ENCODE data around the gene SUCO.

Gene SUCO

DNA sequence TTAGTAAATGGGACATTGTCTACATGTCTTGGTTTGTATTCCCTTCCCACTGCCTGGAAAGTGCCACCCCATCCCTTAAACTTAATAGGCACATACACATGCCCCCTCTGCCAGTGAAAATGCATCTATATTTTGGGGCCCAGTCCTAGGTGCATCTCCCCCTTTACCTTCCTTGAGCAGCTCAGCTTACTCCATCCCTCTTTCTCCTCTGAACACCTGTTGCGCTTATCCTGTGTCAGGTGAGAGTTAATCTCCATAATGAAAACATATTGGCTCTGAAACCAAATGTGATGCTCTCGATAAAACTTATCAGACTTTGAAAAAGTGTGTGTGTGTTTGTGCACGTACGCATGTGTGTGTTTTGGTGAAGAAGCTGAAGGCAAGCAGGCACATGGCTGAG is 15.4 kb upstream of the SUCO start:
- no peak for DNase-seq

DNA sequence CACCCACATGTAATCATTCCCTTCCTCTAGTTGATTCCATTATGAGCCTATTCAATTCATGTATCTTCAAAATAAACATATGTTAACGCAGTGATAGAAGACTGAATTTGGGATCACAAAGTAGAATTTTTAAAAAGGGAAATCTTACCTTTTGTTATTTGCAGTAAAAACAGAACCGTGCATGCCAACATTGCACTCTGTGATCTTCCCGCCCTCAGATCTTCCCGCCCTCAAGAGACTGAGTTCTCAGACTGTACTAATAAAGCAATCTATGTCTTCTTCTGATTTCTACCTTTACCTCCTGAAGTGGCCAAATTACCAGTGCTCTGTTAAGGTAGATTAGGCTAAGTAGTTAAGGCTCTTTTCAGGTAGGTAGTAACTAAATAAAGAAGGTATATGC is 3.6 kb upstream of the SUCO start:
- DNase-seq: no peak

DNA sequence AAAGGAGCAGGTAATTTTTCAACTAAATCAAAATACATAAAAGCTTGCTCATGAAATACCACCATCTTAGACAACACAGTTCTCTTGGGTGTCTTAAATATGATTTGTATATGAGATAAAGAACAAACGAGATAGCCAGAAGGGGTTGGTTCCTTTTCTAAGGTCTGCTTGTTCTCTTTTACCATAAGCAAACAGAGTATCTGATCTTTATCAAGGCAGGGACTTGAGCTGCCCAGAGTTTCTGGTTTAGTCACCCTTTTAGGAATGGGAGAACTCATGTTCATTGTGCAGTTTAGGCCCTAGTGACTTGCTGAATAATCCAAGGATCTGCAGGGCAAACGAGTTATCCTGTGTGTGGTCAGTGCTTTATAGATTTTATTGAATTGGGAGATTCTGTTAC is 3.0 kb upstream of the SUCO start:
- no peak for DNase-seq

DNA sequence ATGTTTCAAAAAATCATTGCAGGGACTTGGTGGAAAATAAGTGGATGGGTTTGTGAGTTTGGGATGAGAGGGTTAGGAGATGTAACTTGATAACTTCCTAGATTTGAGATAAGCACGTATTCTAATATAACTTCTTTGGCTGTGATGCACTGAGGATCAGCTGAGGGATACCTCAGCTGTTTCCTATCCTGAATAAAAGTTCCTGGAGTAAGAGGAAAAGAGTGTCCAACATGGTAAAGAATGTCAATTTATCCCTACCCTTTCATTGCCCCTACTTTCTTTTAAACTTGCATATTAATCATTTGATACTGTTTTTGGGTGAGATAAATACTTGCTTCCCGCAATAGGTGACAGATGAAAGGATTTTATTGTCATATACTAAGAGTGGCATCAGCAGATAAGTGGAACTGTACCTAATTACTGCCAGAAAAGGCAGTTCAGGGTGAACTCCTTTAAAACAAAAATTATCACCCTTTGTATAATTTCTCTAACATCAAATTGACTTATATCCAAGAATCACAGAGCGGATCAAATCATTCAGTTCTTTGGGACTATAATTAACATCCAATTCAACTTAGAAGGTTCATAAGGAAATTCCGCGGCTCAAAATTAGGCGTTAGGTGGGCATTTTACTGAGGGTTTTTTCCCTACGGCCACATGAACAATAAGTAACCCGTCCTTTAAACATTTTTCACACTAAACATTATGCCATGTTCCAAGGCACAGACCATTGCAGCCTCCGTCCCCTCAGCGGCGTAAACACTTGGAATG is 1.4 kb upstream of the SUCO start:
- DNase-seq: no peak

DNA sequence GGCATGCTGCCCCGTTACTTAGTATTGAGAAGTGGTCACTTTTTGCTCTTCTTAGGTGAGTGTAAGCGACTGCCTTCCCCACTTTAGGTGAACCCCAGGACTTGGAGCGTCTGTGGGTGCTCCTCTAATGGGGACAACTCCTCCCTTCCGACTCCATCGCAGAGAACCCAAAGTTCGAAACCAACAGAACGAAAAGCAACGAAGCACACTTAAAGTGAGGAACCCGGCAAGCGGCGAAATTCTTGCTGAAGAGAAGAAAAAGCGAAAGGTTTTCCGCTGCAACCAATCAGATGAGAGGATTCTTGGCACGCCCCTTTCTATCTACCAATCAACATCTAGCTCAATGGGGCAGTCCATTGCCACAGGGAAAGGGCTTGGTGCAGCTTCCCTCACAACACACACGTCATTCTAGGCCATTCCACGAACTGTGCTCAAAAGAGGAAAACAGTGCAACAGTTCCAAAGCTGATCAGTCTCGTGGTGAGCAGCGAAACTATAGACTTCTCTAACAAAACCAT is 709 bp upstream of the SUCO start:
- DNase-seq: peak; percentile 89 to 92

DNA sequence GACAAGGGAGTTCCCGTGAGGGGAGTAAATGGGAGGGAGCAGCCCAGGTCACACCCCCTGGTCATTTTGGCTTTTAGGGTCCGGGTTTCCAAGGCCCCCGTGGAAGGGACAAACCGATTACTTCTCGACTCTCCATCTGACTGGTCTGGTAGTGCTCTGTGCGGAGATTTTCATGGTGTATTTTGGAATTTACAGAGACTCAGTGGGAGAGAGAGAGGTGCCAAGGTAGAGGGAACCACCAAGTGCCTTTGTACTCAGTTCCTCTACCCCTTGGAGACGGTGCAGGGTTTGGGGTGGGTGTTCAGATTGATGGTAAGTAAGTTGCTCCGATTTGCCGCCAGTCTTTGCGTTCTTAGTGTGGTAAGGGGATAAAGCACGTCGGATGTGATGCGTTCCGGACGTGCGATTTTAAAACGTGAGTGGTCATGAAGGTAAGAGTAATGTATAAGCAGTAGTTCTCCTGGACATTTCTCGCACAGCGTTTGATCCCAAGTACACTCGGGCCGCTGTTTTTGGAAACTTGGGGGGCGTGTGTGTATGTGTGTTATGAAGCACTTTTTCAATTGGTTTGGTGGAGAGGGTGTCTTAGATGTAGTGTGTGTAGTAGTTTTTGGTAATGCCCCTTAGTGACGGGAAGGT is 682 bp downstream of the SUCO start:
- DNase-seq: peak; percentile 42 to 53

DNA sequence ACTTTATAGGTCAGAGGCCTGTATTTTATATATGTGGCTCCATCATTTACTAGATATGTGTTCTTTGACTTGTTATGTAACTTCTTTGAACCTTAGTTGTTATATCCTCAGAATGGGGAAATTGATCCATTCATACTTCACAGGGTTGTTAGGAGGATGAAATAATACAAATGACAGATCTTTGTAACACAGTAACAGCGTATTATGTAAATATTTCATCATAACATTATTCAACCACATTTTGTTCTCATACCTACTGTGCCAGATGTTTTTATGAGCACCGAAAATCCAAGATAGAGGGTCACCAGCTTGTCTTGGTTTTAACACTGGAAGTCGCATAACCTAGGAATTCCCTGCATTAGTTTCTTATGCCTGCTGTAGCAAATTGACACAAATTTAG is 3.3 kb downstream of the SUCO start:
- DNase-seq: no peak

DNA sequence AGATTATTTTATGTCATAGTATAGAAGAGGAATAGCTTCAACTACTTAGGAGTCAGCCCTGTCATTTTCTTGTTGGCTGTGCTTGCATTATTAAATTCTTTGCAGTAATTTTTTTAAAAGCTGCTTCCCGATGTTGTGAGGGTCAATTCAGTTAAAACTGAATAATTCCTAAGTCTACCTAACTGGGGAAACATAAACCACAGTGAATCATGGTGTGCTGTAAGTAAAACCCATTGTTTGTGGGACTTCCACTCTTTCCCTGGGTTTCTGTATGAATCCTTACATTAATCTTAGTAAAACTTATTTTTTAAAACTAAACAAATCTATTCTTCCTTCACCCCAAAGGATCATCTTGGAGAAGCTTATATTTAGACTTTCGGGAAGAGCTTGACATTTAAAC is 4.4 kb downstream of the SUCO start:
- no peak for DNase-seq

DNA sequence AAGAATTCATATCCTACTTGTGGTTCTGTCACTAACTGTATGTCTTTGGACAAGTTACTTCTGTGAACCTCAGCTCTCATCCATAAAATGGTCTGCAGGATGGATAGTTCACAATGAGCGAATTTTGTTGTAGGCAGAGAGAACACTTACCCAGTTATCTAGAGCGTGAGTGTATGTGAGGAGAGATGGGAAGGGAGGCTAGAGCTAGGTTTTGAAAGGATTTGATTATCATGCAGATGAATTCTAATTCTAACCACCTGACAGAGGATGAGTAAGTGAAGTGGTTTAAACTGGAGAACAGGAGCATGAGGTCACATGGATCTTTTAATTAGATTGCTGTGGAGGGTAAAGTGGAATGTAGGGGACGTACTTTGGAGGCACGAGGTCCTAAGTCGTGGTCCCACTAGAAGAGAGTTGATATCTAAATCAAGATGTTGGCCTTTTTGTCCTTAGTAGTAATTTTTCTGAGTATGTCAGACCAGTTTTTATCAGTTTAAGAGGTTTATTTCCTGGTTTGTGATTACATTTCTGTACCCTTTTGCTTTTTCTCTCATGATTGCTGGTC is 5.0 kb downstream of the SUCO start:
- DNase-seq: no peak

DNA sequence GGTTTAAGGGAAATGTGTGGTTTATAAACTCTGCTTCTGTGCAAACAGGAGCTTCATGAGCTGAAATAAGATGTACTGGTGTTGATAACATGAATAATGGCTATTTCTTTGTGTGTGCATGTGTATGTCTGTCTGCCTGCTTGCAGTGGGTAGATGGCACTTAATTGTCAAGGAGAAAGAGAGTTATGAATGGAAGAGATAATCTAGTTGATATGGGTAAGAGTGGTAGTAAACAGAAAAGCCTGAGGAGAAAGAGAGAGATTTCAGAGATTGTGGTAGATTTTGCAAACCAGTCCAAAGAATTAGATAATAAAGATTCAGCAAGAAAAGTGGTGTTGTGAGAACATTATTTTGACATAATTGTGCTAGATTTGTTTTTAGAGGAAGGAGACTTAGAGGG is 7.7 kb downstream of the SUCO start:
- DNase-seq: no peak

DNA sequence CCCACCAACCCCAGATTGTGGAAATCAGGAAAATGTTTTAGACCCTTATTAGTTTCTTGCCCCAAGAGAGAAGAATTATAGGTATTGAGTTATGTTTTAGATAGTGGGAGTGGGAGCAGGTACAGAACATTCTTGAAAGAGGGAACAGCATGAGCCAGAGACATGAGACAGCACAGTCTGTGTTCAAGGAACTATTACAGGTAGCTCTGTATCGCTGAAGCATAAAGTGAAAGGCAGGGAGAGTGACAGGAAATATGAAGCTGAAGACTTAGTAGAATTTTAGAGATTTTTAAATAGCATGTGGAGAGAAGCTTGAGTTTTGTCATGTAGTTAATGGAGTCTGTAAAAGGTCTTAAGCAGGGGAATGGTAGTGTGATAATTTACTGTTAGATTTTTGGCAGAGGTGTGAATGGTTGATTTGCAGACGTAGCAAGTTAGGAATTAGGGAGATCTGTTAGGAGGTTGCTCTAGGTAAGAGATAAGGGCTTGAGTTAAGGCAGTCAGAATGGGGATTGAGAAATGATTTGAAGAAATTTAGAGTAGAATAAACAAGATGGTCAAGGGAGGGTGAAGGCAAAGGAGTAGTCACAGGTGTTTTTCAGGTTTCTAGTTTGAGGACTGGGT is 11.6 kb downstream of the SUCO start:
- no peak for DNase-seq

DNA sequence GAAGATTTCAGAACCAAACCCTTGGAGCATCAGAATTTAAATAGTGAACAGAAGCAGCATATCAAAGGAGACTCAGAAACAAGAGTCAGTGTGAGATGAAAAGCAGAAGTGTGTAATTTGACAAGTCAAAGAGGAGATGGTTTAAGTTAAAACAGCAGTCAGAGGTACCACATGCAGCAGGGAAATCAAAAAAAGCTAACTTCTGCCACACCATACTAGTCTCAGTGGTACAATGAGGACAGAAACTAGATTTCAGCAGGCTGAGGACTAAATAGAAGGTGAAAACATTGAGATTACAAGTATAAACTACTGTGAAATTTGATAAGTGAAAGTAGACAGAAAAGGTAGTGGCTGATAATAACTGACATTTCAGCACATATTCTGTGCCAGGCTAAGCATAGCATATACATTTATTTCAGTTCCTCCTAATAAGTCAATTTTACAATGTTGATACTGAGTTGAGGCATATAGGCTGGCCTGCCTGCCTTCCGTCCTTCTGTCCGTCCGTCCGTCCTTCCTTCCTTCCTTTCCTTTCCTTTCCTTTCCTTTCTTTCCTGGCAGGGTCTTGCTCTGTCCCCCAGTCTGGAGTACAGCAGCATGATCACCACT is 12.6 kb downstream of the SUCO start:
- DNase-seq: no peak

DNA sequence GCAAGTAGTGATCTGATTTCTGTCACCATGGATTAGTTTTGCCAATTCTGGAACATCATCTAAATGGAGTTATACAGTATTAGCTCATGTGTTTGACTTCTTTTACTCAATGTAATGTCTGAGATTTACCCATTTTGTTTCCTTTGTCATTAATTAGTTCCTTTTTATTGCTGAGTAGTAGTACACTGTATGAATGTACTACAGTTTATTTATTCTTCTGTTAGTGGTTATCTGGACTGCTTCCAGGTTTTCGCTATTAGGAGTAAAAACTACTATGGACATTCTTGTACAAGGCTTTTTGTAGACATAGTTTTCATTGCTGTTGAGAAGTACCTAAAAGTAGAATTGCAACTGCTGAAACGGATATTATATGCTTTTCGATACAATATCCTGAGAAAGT is 14.1 kb downstream of the SUCO start:
- no peak for DNase-seq

DNA sequence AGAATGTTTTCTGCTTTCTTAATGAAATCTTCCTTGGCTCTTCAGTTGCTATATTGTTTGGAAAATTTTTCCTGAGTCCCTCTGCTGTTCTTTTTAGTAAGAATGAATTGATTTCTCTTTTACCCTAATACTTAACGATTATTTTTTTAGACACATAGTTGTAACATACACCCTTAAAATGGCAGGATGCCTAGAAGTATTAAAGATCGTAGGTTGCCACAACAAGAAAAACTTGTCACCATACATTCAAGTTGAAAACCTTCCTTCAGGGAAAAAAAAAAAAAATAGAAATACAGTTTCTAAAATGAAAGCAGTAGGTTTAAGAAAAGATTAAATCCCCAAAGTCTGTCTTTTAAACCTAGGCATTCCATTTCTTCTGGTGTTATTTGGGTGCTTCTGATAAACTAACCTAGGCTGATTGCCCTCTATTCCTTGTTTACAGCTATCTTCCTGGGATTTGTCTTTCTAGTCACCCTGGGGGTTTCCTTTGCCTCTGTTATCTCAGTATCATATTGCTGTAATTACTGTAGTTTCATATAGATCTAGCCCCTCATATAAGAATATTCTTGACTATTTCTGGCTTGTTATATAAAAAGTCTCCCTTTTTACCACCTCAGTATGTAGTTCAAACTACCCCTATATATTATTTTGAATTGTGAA is 16.8 kb downstream of the SUCO start:
- DNase-seq: no peak

DNA sequence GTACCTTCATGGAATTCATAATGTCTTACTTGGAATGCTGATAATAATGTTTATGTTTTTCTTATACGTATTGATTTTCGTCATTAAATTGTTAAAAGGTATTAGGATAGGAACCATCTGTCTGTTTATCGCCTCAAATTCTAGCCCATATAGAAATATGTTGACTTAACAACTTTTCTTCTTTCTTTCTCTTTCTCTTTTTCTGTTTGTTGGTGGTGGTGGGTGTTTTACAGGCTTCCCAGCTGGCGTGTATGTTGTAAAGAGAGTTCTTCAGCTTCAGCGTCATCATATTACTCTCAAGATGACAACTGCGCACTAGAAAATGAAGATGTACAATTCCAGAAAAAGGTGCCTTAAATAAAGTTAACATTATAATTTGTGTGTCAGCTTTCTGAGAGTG is 18.3 kb downstream of the SUCO start:
- no peak for DNase-seq

DNA sequence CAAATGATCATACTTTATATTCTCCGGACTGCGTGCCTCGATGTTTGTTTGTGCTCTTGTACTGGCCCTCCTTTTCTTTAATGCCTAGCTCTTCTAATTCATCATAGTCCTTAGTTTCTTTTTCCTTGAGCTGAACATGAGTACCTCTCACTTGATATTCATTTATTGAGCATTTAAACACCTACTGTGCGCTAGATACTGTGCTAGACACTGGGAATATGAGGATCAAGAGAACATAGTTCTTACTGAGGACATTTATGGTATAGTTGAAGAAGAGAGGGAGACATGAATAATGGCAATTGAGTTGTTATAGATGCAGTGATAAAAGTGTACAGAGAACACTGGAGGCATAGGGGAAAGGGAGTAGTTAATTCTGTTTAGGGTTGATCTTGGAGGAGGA is 22.0 kb downstream of the SUCO start:
- no peak for DNase-seq

DNA sequence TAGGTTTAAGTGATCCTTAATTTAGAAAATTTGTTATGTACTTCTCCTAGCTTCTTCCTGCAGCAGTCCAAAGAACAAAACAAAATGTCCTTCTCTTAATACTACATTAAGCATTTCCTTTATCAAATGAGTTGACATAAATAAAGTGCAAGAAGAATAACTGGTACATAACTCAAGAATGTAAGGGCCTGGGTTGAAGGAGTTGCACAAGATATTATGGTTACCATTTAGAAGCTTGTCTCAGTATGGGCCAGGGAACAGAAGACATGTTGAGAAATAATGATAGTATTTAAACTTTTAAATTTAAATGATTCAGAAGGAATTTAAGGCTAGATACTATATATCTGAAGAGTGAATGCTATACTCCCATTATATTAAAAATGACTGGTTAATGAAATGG is 23.5 kb downstream of the SUCO start:
- DNase-seq: no peak

DNA sequence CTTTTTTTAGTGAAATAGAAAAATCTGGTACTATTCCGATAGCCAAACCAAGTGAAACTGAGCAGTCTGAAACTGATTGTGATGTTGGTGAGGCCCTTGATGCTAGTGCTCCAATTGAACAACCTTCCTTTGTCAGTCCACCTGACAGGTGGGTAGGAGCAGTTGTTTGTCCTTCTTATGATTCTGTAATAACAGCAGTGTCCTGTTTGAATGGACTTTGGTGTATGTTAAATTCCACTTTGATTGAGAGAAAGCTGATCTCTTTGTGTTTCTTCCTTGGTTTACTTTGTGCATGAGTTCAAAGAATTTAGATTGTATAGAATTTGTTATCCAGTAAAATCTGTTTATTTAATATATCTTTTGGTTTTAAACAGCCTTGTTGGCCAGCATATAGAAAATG is 24.3 kb downstream of the SUCO start:
- DNase-seq: no peak

DNA sequence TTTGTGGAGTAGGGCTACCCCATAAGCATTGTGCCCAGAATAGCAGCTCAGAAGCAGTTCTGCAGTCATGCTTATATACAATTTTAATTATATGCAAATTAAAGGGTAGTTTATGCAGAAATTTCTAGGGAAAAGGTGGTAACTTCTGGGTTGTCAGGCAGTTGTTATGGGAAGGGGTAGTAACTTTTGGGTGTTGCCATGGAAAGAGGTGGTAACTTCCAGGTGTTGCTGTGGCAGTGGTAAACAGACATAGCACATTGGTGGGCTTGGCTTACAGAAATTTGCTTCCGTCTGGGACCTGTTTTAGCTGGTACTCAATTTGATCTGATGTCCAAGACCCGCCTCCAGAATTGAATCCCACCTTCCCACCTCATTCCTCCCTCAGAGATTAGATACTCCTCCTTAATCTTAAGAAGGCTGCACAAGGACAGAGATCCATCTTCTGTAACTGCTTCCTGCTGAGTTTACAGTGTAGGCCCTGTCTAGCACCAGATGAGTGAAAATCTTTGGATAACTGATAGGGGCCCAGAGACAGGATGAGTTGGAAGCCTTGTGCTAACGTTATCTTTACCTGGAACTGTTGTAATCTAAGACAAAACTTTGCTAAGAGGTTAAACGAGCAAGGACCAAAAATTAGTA is 26.7 kb downstream of the SUCO start:
- no peak for DNase-seq

DNA sequence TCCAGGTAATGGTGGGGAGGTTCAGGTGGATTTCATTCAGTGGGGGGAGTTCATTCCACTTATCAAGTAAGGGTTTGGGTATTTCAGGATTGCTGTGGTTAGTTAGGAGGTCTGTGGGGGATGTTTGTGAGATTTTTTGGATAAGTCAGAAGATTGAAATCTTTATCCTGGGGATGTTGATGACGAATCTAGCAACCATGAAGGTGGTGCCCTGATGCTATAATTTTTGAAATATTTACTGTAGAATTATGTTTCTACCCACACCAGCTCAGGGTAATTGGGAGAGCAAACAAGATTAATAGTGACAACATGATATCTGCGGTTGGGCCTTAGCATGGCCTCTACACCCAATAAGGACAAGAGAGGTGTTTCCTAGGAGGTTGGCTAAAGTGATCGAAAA is 28.3 kb downstream of the SUCO start:
- no peak for DNase-seq

DNA sequence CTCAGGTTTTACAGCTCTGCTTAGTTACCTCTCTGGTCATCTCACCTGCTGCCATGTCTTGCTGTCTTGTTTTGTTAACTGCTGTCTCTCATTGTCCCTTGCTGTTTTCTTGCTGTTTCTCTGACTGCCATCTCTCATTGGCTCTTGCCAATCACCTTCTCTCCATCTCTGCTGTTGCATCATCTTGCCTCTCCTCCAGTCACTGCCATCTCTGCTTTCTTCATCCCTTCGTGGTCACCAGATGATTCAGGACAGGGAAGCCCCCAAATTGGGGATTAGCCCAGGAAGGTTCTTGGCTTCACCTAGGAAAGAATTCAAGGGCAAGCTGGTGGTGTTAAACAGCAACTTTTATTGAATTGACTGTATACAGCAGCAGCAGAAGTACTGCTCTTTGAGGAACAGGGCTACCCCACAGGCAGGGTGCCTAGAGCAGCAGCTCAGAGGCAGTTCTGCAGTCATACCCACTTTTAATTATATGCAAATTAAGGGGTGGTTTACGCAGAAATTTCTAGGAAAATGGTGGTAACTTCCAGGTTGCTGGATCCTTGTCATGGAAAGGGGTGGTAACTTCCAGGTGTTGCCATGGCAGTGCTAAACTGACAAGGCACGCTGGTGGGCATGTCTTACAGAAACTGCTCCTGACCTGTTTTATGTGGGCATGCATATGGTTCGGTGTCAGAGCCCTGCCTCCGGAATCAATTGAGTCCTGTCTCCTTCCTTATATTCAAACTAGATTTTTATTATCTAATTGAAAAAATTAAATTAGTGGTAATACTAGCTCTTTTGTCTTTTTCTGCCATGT is 33.4 kb downstream of the SUCO start:
- DNase-seq: no peak

DNA sequence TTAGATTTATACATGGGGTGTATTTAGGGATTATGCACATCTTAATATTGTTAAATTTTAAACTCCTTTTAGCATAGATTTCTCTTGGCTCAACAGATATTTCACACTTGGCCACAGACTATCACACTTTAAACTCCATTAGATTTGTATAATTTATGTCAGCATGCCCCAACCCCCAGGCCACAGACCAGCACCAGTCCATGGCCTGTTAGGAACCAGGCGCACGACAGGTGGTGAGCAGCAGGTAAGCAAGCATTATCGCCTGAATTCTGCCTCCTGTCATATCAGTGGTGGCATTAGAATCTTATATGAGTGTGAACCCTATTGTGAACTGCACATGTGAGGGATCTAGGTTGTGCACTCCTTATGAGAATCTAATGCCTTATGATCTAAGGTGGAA is 34.8 kb downstream of the SUCO start:
- no peak for DNase-seq
